Measurements from ENCODE around the gene KRT72. TPM values are rescaled to one million over a fixed set of nuclear protein-coding genes. Genes with fewer than 3 reads are reported as not detected.

Gene KRT72
- not detected in 5 replicates for total RNA-seq (2022; extraction: Qiagen RNA extraction)

DNA sequence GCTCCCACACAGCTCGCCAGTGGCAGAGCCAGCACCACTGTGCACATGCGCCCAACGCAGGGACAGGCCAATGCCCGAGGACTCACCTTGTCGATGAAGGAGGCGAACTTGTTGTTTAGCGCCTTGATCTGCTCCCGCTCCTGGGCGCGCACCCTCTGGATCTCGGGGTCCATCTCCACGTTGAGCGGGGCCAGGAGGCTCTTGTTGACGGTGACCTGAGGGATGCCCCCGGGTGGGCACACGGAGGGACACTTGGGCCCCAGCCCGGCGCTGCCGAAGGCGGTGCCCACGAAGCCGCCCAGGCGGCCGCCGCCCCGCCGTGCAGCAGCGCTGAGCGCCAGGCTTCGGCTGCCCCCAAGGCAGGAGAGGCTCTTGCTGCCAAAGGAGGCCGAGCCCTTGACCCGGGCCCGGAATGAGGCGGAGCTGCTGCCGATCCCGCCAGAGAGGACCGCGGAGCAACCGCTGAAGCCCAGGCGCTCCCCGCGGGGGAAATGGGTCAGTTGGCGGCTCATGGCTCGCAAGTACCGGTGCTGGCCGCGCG, at the start of gene KRT72:
Gene KRT72, minus strand, starts transcription at position 523 of the 541 bp plus-strand sequence. Its CDS starts 11 bp downstream, at position 512.

DNA sequence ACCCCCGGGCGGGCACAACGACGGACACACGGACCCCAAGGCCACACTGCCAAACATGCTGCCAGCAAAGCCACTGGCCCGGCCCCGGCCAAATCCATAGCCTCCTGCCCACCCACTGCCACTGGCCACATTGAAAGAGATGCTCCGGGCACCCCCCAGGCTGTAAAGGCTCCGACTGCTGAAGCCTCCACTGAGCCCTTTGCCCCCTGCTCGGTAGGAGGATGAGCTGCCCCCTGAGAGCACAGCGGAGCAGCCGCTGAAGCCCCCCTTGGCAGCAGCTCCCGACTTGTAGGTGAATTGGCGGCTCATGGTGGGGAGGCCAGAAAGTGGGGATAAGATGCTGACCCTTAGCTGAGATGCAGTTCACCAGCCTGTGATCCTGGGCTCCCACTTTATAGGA, 17.0 kb upstream of the KRT72 start, which contains the start of gene KRT73:
Gene KRT73, minus strand, starts transcription at position 344 of the 400 bp plus-strand sequence. Its CDS starts 35 bp downstream, at position 309.

DNA sequence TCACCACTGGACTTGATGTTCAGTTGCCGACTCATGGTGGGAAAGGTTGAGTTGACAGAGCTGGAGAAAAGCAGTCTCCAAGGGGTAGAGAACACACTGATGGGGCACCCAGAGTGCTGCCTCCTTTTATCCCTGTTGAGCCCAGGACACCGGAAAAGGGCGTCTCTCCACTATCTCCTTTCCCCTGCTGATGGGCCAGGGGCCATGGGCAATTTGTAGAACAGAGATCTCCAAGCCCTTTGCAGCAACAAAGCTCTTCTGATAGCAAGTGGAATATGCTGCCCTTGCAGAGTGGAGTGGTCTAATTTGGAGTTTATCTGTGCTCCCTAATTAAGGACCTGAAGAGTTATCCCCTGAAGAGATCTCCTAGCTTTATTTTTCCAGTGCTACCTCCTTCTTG, 27.5 kb downstream of the KRT72 start, which contains the start of gene KRT74:
Gene KRT74, minus strand, starts transcription at position 101 of the 400 bp plus-strand sequence. Its CDS starts 66 bp downstream, at position 35.

DNA sequence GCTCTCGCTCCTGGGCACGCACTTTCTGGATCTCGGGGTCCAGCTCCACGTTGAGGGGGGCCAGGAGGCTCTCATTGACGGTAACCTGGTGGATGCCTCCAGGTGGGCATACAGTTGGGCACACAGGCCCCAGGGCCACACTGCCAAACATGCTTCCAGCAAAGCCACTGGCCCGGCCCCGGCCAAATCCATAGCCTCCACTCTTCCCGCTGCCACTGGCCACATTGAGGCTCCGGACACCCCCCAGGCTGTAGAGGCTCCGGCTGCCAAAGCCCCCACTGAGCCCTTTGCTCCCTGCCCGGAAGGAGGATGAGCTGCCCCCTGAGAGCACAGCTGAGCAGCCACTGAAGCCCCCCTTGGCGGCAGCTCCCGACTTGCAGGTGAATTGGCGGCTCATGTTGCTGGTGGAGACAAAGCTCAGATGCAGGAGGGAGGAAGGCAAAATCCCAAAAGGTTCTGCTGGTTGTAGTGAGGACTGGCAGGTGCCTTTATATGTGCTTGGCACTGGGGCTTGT, 48.5 kb downstream of the KRT72 start, which contains the start of gene KRT71:
Gene KRT71, minus strand, starts transcription at position 465 of the 515 bp plus-strand sequence. Its CDS starts 68 bp downstream, at position 397.

Other genes with a start within 250 kb of the KRT72 start
- not detected in 5 replicates for gene KRT85, start 234.0 kb downstream of the KRT72 start, total RNA-seq (2022; extraction: Qiagen RNA extraction)
- not detected in 5 replicates for gene KRT84, start 215.8 kb downstream of the KRT72 start, total RNA-seq (2022; extraction: Qiagen RNA extraction)
- not detected in 5 replicates for gene KRT82, start 195.1 kb downstream of the KRT72 start, total RNA-seq (2022; extraction: Qiagen RNA extraction)
- gene KRT75, start 167.1 kb downstream of the KRT72 start, total RNA-seq (2022; extraction: Qiagen RNA extraction), result 0.08 to 0.20 TPM (median 0.14 TPM) in 5 replicates
- gene KRT6B, start 149.3 kb downstream of the KRT72 start, total RNA-seq (2022; extraction: Qiagen RNA extraction), result 0.03 to 0.06 TPM in 2 of 5 replicates, not detected in the others
- gene KRT6C, start 127.7 kb downstream of the KRT72 start, total RNA-seq (2022; extraction: Qiagen RNA extraction), result 0.07 TPM in 1 of 5 replicates, not detected in the others
- gene KRT6A, start 108.2 kb downstream of the KRT72 start, total RNA-seq (2022; extraction: Qiagen RNA extraction), result 11.5 to 16.2 TPM (median 14.0 TPM) in 5 replicates
- gene KRT5, start 81.1 kb downstream of the KRT72 start, total RNA-seq (2022; extraction: Qiagen RNA extraction), result 0.46 to 1.5 TPM (median 0.70 TPM) in 5 replicates
- 0.06 TPM in 1 of 5 replicates, not detected in the others for gene KRT71, start 48.3 kb downstream of the KRT72 start, total RNA-seq (2022; extraction: Qiagen RNA extraction)
- gene KRT74, start 27.6 kb downstream of the KRT72 start, total RNA-seq (2022; extraction: Qiagen RNA extraction), result not detected in 5 replicates
- gene KRT73, start 17.1 kb upstream of the KRT72 start, total RNA-seq (2022; extraction: Qiagen RNA extraction), result not detected in 5 replicates
- gene KRT2, start 50.7 kb upstream of the KRT72 start, total RNA-seq (2022; extraction: Qiagen RNA extraction), result not detected in 5 replicates
- gene KRT1, start 78.9 kb upstream of the KRT72 start, total RNA-seq (2022; extraction: Qiagen RNA extraction), result not detected in 5 replicates
- gene KRT77, start 102.1 kb upstream of the KRT72 start, total RNA-seq (2022; extraction: Qiagen RNA extraction), result not detected in 5 replicates
- not detected in 5 replicates for gene KRT76, start 175.9 kb upstream of the KRT72 start, total RNA-seq (2022; extraction: Qiagen RNA extraction)
- gene KRT3, start 194.7 kb upstream of the KRT72 start, total RNA-seq (2022; extraction: Qiagen RNA extraction), result 0.05 to 0.06 TPM (median 0.05 TPM) in 3 of 5 replicates, not detected in the others
- 2.1 to 3.7 TPM (median 3.0 TPM) in 5 replicates for gene KRT4, start 212.7 kb upstream of the KRT72 start, total RNA-seq (2022; extraction: Qiagen RNA extraction)
- 0.06 to 0.17 TPM (median 0.06 TPM) in 3 of 5 replicates, not detected in the others for gene KRT79, start 232.8 kb upstream of the KRT72 start, total RNA-seq (2022; extraction: Qiagen RNA extraction)
- 0.12 to 0.36 TPM (median 0.19 TPM) in 4 of 5 replicates, not detected in the other for gene KRT78, start 247.5 kb upstream of the KRT72 start, total RNA-seq (2022; extraction: Qiagen RNA extraction)

Measured in A549 treated with dexamethasone at 1 μM for 4 hours (cell line).